OCI-LY3 (cell line): ENCODE data around the gene NFIA.

ENCODE experiments used
- CTCF ChIP-seq: fragments of 200-600, 300-600 bp; sonication (generic); IDR thresholded peaks from 2 replicates; pipeline ENCODE4 v1.5.1; 2014; ENCODE audit warnings: antibody characterized with exemption, low read length, low read depth
- EZH2phosphoT487 ChIP-seq: fragments of 200-600 bp; shearing (Covaris generic); IDR thresholded peaks from 2 replicates; pipeline ENCODE4 v1.6.1; 2018; ENCODE audit warnings: antibody characterized with exemption, mixed run types, low read depth

GRCh38 chr1:61142726-61143500 lies 60.6 kb downstream of the NFIA start:
- TF ChIP-seq CTCF = no peak
- no peak for TF ChIP-seq EZH2phosphoT487
